ENCODE results near the gene MRPL41.
"Not testable (repeated sequence)": the region's sequence is repeated elsewhere in the genome, so short reads cannot be mapped to it uniquely, and the experiment has no call there.

MRPL41 gene

DNA sequence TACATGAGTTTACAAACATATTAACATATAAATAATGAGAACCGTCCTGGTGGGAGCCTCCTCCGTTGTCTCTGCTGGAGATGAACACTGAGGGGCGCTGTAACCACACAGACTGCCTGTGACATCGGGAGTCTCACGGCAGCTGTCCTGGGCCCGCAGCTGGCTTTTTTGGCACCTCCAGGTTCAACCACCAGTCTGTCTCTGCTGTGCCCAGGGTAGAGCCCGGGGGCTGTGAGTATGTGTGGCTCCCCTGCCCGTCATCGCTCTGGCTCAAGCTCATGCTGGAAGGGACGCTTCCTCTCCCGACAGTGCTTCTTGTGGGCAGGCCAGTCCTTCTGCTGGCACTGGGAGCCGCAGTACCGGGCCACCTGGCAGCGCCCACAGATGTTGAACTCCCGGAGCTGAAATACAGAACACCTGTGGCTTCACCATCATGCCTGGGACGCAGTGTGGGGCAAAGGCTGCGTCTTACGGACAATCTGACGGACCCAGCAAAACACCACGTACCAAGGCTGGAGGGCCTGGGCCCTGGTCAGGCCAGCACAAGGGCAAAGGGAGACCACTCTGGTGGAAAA lies 30.7 kb downstream of the MRPL41 start:
- no peak for DNase-seq (ENCODE audit: low spot score)

GRCh38 chr9:137583347-137583746 lies 31.7 kb downstream of the MRPL41 start:
- DNase-seq (ENCODE audit: low spot score), result no peak

DNA sequence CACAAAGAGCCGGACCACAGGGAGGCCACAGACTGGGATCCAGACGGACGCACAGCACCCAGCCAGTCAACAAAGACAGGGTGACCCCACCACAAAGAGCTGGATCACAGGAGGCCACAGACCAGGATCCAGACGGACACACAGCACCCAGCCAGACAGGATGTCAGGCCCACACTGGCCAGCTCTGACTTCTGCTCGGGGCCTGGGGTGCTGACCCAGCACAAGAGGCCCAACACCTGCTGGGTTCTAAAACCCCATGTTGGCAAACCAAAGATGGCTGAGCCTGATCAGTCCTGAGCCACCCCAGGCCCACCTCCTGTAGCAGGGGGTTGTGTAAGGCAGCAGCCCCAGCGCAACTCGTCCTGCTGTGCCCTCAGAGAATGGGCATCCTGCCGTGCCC lies 32.3 kb downstream of the MRPL41 start:
- no peak for DNase-seq (ENCODE audit: low spot score)

DNA sequence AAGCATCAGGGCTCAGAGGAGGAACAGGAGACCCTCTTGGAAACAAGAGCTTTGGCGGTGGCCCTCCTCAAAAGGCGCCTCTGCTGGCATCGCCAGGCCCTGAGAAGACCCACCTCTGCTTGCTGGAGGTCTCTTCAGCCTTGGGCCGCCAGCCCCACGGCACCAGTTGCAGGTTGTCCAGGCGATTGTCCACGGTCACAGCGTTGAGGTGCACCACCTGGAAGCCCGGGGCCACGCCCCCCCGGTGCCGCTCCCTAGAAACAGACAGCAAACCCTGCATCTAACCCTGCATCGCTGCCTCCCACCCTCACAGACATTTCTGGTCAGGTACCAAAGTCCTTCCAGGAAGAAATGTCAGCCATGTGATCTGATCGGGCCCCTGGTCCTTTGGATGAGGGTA lies 35.2 kb downstream of the MRPL41 start:
- no peak for DNase-seq (ENCODE audit: low spot score)

GRCh38 chr9:137588311-137588710 lies 36.6 kb downstream of the MRPL41 start:
- no peak for DNase-seq (ENCODE audit: low spot score)

DNA sequence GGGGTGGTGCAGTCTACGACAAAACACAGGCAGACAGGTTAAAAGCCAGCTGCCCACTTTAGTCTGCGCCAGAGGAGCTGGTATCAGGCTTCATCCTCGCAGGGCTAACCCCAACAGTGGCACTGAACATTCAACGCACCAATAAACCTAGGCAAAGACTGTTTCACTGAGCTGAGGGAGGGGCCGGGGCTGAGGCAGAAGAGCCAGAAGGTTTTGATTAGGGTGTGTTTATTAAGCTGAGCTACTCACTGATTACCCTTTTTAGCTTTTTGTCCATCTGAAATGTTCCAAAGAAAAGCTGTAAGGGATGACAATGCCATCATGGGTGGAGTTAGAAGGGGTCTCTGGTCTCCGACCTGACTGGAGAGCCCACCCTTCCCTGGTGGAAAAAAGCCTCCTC lies 37.2 kb downstream of the MRPL41 start:
- no peak for DNase-seq (ENCODE audit: low spot score)

DNA sequence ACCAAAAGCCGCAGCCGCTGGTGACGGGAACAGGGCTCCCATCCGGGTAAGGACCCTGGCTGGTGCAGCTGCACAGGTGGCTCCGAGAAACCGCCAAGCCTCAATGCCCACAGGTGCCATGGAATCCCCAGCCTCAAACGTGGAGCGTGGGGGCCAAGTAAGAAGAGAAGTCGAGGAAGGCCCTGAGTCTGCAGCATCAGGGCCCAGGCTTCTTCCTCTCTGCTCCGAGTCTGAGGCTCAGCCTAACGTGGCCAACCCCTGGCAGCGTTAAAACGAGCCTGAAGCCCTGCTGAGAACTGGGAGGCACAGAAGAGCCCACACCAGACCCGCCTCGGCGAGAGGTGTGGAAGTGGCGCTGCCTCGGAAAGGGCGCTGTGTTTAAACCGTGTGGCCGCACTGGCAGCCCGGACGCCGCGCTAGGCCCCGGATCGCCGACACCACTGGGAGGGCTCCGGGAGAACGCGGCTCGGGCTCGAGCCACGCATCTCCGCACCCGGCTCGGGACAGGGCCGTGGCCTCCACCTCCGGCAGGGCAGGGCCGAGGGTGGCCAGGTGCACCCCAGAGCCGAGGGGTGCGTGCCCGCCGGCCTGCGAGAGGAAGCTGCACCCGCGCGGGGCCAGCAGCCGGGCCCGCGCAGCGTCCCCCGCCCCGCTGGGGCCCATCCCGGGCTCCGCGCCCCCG lies 37.9 kb downstream of the MRPL41 start:
- no peak for DNase-seq (ENCODE audit: low spot score)

- no peak for DNase-seq (ENCODE audit: low spot score)
These were observed 38.4 kb downstream of the MRPL41 start for GRCh38 chr9:137590123-137590468.

DNA sequence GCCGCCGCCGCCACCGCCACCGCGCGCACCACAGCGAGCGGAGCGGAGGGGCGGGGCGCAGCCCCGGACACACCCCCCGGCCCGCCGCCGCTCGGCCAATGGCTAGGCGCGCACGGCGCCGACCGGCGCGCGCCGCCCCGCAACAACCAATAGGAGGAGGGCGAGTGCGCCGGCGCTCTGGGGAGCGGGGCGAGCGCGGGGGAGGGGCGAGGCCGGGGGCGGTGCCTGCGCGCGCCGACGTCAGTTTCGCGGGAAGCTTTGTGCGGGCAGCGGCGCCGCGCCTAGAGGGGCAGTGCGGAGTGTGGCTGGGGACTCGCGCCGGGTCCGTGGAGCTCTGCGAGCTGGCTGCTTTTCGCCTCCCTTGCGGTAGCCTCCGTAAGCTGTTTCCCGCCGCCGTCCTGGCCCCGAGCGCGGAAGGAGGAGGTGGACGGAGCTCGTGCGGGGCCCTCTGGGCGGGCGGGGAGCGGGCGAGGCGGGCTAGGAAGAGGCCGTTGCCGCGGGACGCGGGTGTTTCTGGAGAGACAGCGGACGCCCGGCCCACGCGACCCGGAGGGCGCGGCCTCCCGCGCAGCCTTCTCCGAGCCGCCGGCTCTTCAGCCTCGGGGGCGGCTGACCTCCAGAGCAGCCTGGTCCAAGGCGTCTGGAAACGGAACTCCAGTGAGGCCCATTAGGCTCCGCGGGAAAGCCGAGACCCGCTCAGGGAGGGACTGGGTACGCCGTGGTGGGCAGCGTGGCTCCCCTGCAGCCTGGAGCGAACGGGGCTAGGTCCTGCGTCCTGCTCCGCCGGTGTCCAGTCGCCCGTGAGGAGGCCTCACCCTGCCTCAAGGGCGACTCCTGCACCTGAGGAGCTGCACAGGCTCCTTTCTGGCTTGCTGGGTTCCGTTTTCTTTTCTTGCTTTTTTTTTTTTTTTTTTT lies 39.0 kb downstream of the MRPL41 start, which contains the start of gene ZMYND19:
Gene ZMYND19, minus strand, starts transcription at position 44 of the 915 bp plus-strand sequence. CDS start 249 bp downstream, outside the sequence.
- peak; percentile 90 for DNase-seq (ENCODE audit: low spot score)

DNA sequence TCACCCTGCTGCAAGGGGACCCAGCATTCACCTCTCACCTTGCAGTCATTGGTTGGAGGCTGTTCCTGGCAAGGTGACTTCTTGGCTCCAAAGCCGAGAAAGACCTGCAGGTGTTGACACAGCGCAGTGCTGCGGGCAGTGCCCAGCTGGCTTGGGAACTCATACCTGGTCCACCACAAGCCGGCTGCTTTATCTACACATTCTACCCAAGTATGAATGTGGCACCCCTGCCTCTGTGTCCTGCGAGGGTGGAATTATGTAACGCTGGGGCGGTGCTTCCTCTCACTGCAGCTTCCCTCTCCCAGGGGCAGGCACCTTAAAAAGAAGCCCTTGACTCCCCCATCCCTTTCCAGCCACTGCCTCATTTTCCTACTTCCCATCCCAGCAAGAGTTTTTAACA lies 41.1 kb downstream of the MRPL41 start:
- DNase-seq (ENCODE audit: low spot score), result no peak

DNA sequence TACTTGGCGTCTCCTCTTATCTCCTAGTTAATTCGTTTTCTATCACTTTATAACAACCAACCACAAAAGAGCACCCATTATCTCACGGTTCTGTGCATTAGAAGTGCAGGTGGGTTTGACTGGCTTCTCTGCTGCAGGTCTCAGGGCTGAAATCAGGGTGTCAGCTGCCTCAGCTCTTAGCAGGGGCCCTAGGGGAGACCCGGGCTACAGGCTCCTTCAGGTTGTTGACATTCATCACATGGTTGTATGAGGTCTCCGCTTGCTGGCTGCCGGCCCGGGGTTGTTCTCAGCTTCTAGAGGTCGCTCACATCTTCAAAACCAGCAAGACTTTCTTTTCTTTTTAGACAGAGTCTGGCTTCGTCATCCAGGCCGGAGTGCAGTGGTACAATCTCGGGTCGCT lies 41.5 kb downstream of the MRPL41 start:
- no peak for DNase-seq (ENCODE audit: low spot score)

DNA sequence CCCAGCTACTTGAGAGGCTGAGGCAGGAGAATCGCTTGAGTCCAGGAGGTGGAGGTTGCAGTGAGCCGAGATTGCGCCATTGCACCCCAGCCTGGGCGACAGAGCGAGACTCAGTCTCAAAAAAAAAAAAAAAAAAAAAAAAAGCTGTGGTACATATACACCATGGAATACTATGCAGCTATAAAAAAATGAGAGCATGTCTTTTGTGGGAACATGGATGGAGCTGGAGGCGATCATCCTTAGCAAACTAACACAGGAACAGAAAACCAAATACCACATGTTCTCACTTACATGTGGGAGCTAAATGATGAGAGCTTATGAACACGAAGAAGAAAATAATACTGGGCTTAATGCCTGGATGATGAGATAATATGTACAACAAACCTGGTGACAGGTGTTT lies 44.9 kb downstream of the MRPL41 start:
- DNase-seq (ENCODE audit: low spot score), result not testable (repeated sequence)

DNA sequence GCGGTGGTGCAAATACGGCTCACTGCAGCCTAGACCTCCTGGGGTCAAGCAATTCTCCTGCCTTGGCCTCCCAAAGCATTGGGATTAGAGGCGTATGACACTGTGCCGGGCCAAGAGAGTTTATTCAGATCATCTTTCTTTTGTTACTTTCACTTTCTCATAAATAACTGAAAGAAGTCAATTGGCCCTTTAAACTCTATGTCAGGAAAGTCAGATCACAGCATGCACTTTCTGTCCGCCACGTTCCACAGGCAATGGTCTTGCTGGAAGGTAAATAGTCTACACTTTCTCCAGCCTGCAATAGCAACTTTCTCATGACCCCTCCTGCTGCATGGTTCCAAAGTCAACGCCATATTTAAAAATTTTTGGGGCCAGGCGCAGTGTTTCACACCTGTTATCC lies 47.3 kb downstream of the MRPL41 start:
- DNase-seq (ENCODE audit: low spot score), result no peak

All from CD4-positive, alpha-beta T cell treated with Interleukin-6 at 100 ng/mL for 8 hours (primary cell).